ENCODE measurements around the gene RECK.
A peak's percentile ranks its signal among the peaks of the same experiment; 100 is the strongest.

RECK gene

GRCh38 chr9:36163049-36163785 lies 126.5 kb downstream of the RECK start:
- DNase-seq: peak; percentile 97

- DNase-seq: peak; percentile 81
Observed at GRCh38 chr9:36163786-36164170, 127.1 kb downstream of the RECK start.

- no peak for DNase-seq
Observed at GRCh38 chr9:36164372-36164771, 127.7 kb downstream of the RECK start.

GRCh38 chr9:36164989-36165388 lies 128.3 kb downstream of the RECK start:
- no peak for DNase-seq

GRCh38 chr9:36165826-36166167 lies 129.1 kb downstream of the RECK start:
- peak; percentile 72 for DNase-seq

- peak; percentile 86 for DNase-seq
Observed at GRCh38 chr9:36166168-36166927, 129.6 kb downstream of the RECK start.

GRCh38 chr9:36169166-36169565 lies 132.5 kb downstream of the RECK start, which contains the start of gene CCIN:
CCIN (plus strand) TSS chr9:36169388; CDS start chr9:36169503, 115 bp downstream.
- DNase-seq: no peak

GRCh38 chr9:36169708-36170107 lies 133.0 kb downstream of the RECK start:
- no peak for DNase-seq

GRCh38 chr9:36170531-36170930 lies 133.8 kb downstream of the RECK start:
- DNase-seq: no peak

GRCh38 chr9:36173861-36174260 lies 137.1 kb downstream of the RECK start:
- no peak for DNase-seq

Measured in fibroblast of skin of right biceps (primary cell).